ACC112 (cell line): ENCODE results near the gene SHISA7.

Experiments used
- H2AFZ ChIP-seq: fragments of 200-600 bp; sonication (generic); one replicate; pipeline ENCODE4 v1.6.0; 2017; ENCODE audit warnings: antibody characterized with exemption, low read length; ENCODE audit not compliant: unreplicated experiment
- H3K27ac ChIP-seq: fragments of 200-600 bp; sonication (generic); 2 replicates; pipeline ENCODE4 v1.5.1; 2014; ENCODE audit warnings: low read depth, mild to moderate bottlenecking, antibody characterized with exemption, low read length, moderate library complexity
- H3K27me3 ChIP-seq: fragments of 200-600 bp; sonication (generic); 2 replicates; pipeline ENCODE4 v1.6.1; 2014; ENCODE audit warnings: mild to moderate bottlenecking, antibody characterized with exemption, low read length, moderate library complexity, mixed read lengths; ENCODE audit not compliant: insufficient read depth
- H3K36me3 ChIP-seq: fragments of 200-600 bp; sonication (generic); 2 replicates; pipeline ENCODE4 v1.6.1; 2016; ENCODE audit warnings: mild to moderate bottlenecking, antibody characterized with exemption, low read length, moderate library complexity, mixed read lengths; ENCODE audit not compliant: insufficient read depth
- H3K4me1 ChIP-seq: fragments of 200-600 bp; sonication (generic); one replicate; pipeline ENCODE4 v1.6.1; 2016; ENCODE audit warnings: low read length, mixed read lengths; ENCODE audit not compliant: insufficient read depth, unreplicated experiment, control insufficient read depth
- H3K4me3 ChIP-seq: fragments of 200-600 bp; sonication (generic); 2 replicates; pipeline ENCODE4 v1.5.1; 2014; ENCODE audit warnings: mild to moderate bottlenecking, low read depth, low read length
- H3K79me2 ChIP-seq: fragments of 200-600 bp; sonication (generic); one replicate; pipeline ENCODE4 v1.6.0; 2016; ENCODE audit warnings: low read length; ENCODE audit not compliant: control insufficient read depth, unreplicated experiment, insufficient read depth

Gene SHISA7

GRCh38 chr19:55443045-55443823, at the start of gene SHISA7:
SHISA7 (minus strand) TSS chr19:55443300; CDS start chr19:55442863, 437 bp downstream.
- Histone ChIP-seq H2AFZ (no peak within 1 kb of the TSS), H3K27me3 (peaks cover 57% of the 10 kb centered on the region), H3K36me3 (no peaks in the 10 kb centered on the region), H3K79me2 (no peaks in the 10 kb centered on the region), H3K4me1 (no peaks in the 10 kb centered on the region), H3K4me3 (no peak within 1 kb of the TSS), H3K27ac (no peak within 1 kb of the TSS)

GRCh38 chr19:55492362-55492944, 49.4 kb upstream of the SHISA7 start:
- H3K27ac ChIP-seq = no peak overlapping the region
- H3K4me3 ChIP-seq = no peak overlapping the region
- H3K36me3 ChIP-seq = no peaks in the 10 kb centered on the region
- H3K4me1 ChIP-seq = peaks cover 25% of the 10 kb centered on the region
- no peak overlapping the region for H2AFZ ChIP-seq
- H3K27me3 ChIP-seq = no peaks in the 10 kb centered on the region
- peaks cover 8% of the 10 kb centered on the region for H3K79me2 ChIP-seq

- H3K27me3 ChIP-seq = no peaks in the 10 kb centered on the region
Observed at GRCh38 chr19:55491546-55492360, 48.7 kb upstream of the SHISA7 start.

GRCh38 chr19:55490478-55491432, 47.7 kb upstream of the SHISA7 start:
- Histone ChIP-seq H3K27me3 (no peaks in the 10 kb centered on the region), H3K27ac (no peak overlapping the region), H3K4me3 (no peak overlapping the region), H2AFZ (no peak overlapping the region), H3K36me3 (no peaks in the 10 kb centered on the region), H3K79me2 (peaks cover 9% of the 10 kb centered on the region), H3K4me1 (peaks cover 42% of the 10 kb centered on the region)

More at GRCh38 chr19:55491546-55492360, 48.7 kb upstream of the SHISA7 start:
- Histone ChIP-seq H3K4me1 (peaks cover 32% of the 10 kb centered on the region), H3K27ac (no peak overlapping the region), H2AFZ (no peak overlapping the region), H3K36me3 (no peaks in the 10 kb centered on the region), H3K79me2 (peaks cover 8% of the 10 kb centered on the region), H3K4me3 (no peak overlapping the region)

GRCh38 chr19:55489711-55490477, 46.8 kb upstream of the SHISA7 start:
- Histone ChIP-seq H3K4me3 (no peak overlapping the region), H3K27ac (no peak overlapping the region), H3K79me2 (peaks cover 8% of the 10 kb centered on the region), H2AFZ (no peak overlapping the region), H3K4me1 (peaks cover 42% of the 10 kb centered on the region), H3K27me3 (no peaks in the 10 kb centered on the region), H3K36me3 (no peaks in the 10 kb centered on the region)

GRCh38 chr19:55488986-55489710, 46.0 kb upstream of the SHISA7 start:
- Histone ChIP-seq H3K4me1 (peaks cover 40% of the 10 kb centered on the region), H3K27ac (no peak overlapping the region), H3K79me2 (peaks cover 5% of the 10 kb centered on the region), H2AFZ (no peak overlapping the region), H3K4me3 (no peak overlapping the region), H3K36me3 (no peaks in the 10 kb centered on the region), H3K27me3 (no peaks in the 10 kb centered on the region)

- H3K4me3 ChIP-seq = peak within 1 kb of the TSS; percentile 83
- H3K27ac ChIP-seq = peak within 1 kb of the TSS; percentile 87
Observed at GRCh38 chr19:55487924-55488687, 45.0 kb upstream of the SHISA7 start, which contains the start of gene SSC5D. SSC5D (plus strand) TSS chr19:55488436; CDS start chr19:55488590, 154 bp downstream.

GRCh38 chr19:55486971-55487923, 44.1 kb upstream of the SHISA7 start:
- peak overlapping the region; percentile 83 for H3K4me3 ChIP-seq

More at GRCh38 chr19:55487924-55488687, 45.0 kb upstream of the SHISA7 start, which contains the start of gene SSC5D:
- Histone ChIP-seq H3K4me1 (peaks cover 31% of the 10 kb centered on the region), H3K27me3 (no peaks in the 10 kb centered on the region), H3K79me2 (peaks cover 5% of the 10 kb centered on the region), H2AFZ (no peak within 1 kb of the TSS), H3K36me3 (no peaks in the 10 kb centered on the region)

More at GRCh38 chr19:55486971-55487923, 44.1 kb upstream of the SHISA7 start:
- H3K27ac ChIP-seq = peak overlapping the region; percentile 87
- peaks cover 28% of the 10 kb centered on the region for H3K4me1 ChIP-seq
- no peak overlapping the region for H2AFZ ChIP-seq
- no peaks in the 10 kb centered on the region for H3K27me3 ChIP-seq
- no peaks in the 10 kb centered on the region for H3K36me3 ChIP-seq
- peaks cover 5% of the 10 kb centered on the region for H3K79me2 ChIP-seq
